Measurements from ENCODE around the gene ACO2.

DNA sequence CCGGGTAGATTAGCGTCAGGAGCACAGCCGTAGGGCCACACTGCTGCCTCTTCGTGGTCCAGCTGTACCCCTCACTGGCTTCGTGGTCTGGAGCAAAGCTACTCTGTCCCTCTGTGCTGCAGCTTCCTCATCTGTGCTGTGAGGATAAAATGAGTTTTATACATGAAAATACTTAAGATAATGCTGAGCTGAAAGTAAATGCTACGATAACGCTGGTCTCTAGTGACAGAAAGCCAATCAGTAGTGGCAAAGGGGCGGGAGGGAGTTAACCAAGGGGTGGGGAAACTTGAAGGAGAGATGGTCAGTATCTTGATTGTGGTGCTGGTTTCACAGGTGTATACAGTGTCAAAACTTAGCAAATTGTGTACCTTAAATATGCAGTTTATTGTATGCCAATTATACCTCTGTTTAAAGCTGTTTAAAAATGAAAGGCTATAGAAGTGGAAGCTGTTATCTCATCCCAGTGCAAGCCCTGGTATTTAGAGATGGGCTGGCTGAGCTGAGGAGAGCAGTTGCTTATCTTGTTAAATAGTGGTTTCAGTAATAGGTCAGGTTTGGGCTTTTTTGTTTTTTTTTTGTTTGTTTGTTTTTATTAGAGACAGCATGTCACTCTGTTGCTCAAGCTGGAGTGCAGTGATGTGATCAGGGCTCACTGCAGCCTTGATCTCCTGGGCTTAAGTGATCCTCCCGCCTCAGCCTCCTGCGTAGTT is 36.7 kb downstream of the ACO2 start:
- TF ChIP-seq TAF1 (IDR thresholded peaks at IDR 0.05; ENCODE audit: borderline replicate concordance, low read depth, low read length) (no peak), POLR2AphosphoS5 (IDR thresholded peaks at IDR 0.05; ENCODE audit: low read depth, low read length) (no peak), RAD21 (IDR thresholded peaks at IDR 0.05; ENCODE audit: low read length) (no peak), RFX5 (IDR thresholded peaks at IDR 0.05; ENCODE audit: low read length) (no peak), TCF12 (IDR thresholded peaks at IDR 0.05) (no peak), SIN3A (IDR thresholded peaks at IDR 0.05; ENCODE audit: borderline replicate concordance, low read depth, low read length) (no peak)
- TF ChIP-seq, protein P1, sequence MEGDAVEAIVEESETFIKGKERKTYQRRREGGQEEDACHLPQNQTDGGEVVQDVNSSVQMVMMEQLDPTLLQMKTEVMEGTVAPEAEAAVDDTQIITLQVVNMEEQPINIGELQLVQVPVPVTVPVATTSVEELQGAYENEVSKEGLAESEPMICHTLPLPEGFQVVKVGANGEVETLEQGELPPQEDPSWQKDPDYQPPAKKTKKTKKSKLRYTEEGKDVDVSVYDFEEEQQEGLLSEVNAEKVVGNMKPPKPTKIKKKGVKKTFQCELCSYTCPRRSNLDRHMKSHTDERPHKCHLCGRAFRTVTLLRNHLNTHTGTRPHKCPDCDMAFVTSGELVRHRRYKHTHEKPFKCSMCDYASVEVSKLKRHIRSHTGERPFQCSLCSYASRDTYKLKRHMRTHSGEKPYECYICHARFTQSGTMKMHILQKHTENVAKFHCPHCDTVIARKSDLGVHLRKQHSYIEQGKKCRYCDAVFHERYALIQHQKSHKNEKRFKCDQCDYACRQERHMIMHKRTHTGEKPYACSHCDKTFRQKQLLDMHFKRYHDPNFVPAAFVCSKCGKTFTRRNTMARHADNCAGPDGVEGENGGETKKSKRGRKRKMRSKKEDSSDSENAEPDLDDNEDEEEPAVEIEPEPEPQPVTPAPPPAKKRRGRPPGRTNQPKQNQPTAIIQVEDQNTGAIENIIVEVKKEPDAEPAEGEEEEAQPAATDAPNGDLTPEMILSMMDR (IDR thresholded peaks at IDR 0.05), result no peak
